H9 (cell line): Measurements from ENCODE around the gene RFX4. TPM values are rescaled to one million over a fixed set of nuclear protein-coding genes. Genes with fewer than 3 reads are reported as not detected.

Source experiments
- DNase-seq: peaks from one replicate; pipeline ENCODE4 v3.0.0-alpha.2; 2017
- H2AFZ ChIP-seq: one replicate; pipeline ENCODE4 v1.6.1; 2013; ENCODE audit warnings: mild to moderate bottlenecking, low read length, control low read depth, moderate library complexity
- H2AK5ac ChIP-seq: 2 replicates; pipeline ENCODE4 v1.6.1; 2013; ENCODE audit warnings: low read length, control low read depth, mixed read lengths; ENCODE audit not compliant: insufficient read length
- H2BK120ac ChIP-seq: one replicate; pipeline ENCODE4 v1.6.1; 2013; ENCODE audit warnings: low read depth, mild to moderate bottlenecking, low read length, control low read depth, inconsistent platforms; ENCODE audit not compliant: poor library complexity, severe bottlenecking
- H2BK12ac ChIP-seq: 2 replicates; pipeline ENCODE4 v1.6.1; 2013; ENCODE audit warnings: low read length, control low read depth, mixed read lengths, low read depth; ENCODE audit not compliant: insufficient read length
- H2BK15ac ChIP-seq: 2 replicates; pipeline ENCODE4 v1.6.1; 2013; ENCODE audit warnings: low read depth, low read length, control low read depth
- H2BK20ac ChIP-seq: one replicate; pipeline ENCODE4 v1.6.1; 2013; ENCODE audit warnings: low read depth, mild to moderate bottlenecking, low read length, control low read depth, inconsistent platforms; ENCODE audit not compliant: poor library complexity, severe bottlenecking
- H2BK5ac ChIP-seq: 2 replicates; pipeline ENCODE4 v1.6.1; 2013; ENCODE audit warnings: low read length, control low read depth, mixed read lengths; ENCODE audit not compliant: insufficient read length
- H3K14ac ChIP-seq: 2 replicates; pipeline ENCODE4 v1.6.1; 2013; ENCODE audit warnings: low read length, control low read depth; ENCODE audit not compliant: insufficient read depth
- H3K18ac ChIP-seq: 2 replicates; pipeline ENCODE4 v1.6.1; 2013; ENCODE audit warnings: low read depth, mild to moderate bottlenecking, mixed read lengths, low read length, control low read depth; ENCODE audit not compliant: insufficient read length
- H3K23ac ChIP-seq: 2 replicates; pipeline ENCODE4 v1.6.1; 2013; ENCODE audit warnings: low read length, control low read depth, mixed read lengths, low read depth; ENCODE audit not compliant: insufficient read length
- H3K23me2 ChIP-seq: 2 replicates; pipeline ENCODE4 v1.6.1; 2013; ENCODE audit warnings: low read depth, mild to moderate bottlenecking, mixed read lengths, low read length, control low read depth; ENCODE audit not compliant: insufficient read length, poor library complexity, severe bottlenecking
- H3K27ac ChIP-seq: 2 replicates; pipeline ENCODE4 v1.5.1; 2013; ENCODE audit warnings: low read length, control low read depth, mixed read lengths, low read depth; ENCODE audit not compliant: insufficient read length
- H3K27me3 ChIP-seq: 2 replicates; pipeline ENCODE4 v1.6.1; 2013; ENCODE audit warnings: low read length, control low read depth, inconsistent platforms; ENCODE audit not compliant: insufficient read depth
- H3K4ac ChIP-seq: 2 replicates; pipeline ENCODE4 v1.6.1; 2013; ENCODE audit warnings: low read depth, mild to moderate bottlenecking, control low read depth, inconsistent platforms, low read length, moderate library complexity
- H3K4me1 ChIP-seq: 2 replicates; pipeline ENCODE4 v1.6.1; 2013; ENCODE audit warnings: low read length, control low read depth, inconsistent platforms; ENCODE audit not compliant: insufficient read depth
- H3K4me2 ChIP-seq: 2 replicates; pipeline ENCODE4 v1.6.1; 2013; ENCODE audit warnings: low read length, control low read depth, mixed read lengths; ENCODE audit not compliant: insufficient read length, insufficient read depth
- H3K56ac ChIP-seq: 2 replicates; pipeline ENCODE4 v1.6.1; 2013; ENCODE audit warnings: low read depth, mild to moderate bottlenecking, mixed read lengths, low read length, control low read depth; ENCODE audit not compliant: insufficient read length
- H3K79me1 ChIP-seq: 2 replicates; pipeline ENCODE4 v1.6.1; 2013; ENCODE audit warnings: low read depth, mild to moderate bottlenecking, moderate library complexity, low read length, control low read depth, inconsistent platforms; ENCODE audit not compliant: insufficient read depth, poor library complexity, severe bottlenecking
- H3K79me2 ChIP-seq: 2 replicates; pipeline ENCODE4 v1.6.1; 2013; ENCODE audit warnings: low read length, control low read depth, inconsistent platforms; ENCODE audit not compliant: insufficient read depth
- H3K9ac ChIP-seq: 2 replicates; pipeline ENCODE4 v1.6.1; 2013; ENCODE audit warnings: low read length, control low read depth, mixed read lengths; ENCODE audit not compliant: insufficient read length; ENCODE audit errors: extremely low read depth
- H3K9me3 ChIP-seq: one replicate; pipeline ENCODE4 v1.6.1; 2013; ENCODE audit warnings: low read depth, low read length, inconsistent platforms; ENCODE audit not compliant: control insufficient read depth
- H3T11ph ChIP-seq: one replicate; pipeline ENCODE4 v1.6.1; 2013; ENCODE audit warnings: mild to moderate bottlenecking, low read length, control low read depth, inconsistent platforms
- H4K20me1 ChIP-seq: one replicate; pipeline ENCODE4 v1.6.1; 2013; ENCODE audit not compliant: control insufficient read depth, insufficient read length, insufficient read depth
- H4K5ac ChIP-seq: 2 replicates; pipeline ENCODE4 v1.6.1; 2013; ENCODE audit warnings: low read depth, mild to moderate bottlenecking, mixed read lengths, low read length, control low read depth; ENCODE audit not compliant: insufficient read length
- H4K8ac ChIP-seq: replicated peaks from 2 replicates; pipeline ENCODE4 v1.6.1; 2013; ENCODE audit warnings: low read length, control low read depth, mixed read lengths, low read depth; ENCODE audit not compliant: insufficient read length
- H4K91ac ChIP-seq: 2 replicates; pipeline ENCODE4 v1.6.1; 2013; ENCODE audit warnings: low read depth, mild to moderate bottlenecking, moderate library complexity, mixed read lengths, low read length, control low read depth; ENCODE audit not compliant: insufficient read length
- H3K27ac Mint-ChIP-seq, 3 experiments: 2 replicates in 2 of 3; 3 replicates in 1 of 3; pipeline ENCODE4 v1.8.0; 2020 to 2021; ENCODE audit warnings: mixed read lengths in 3 of 3, mild to moderate bottlenecking in 1 of 3, moderate library complexity in 1 of 3
- H3K27me3 Mint-ChIP-seq: 2 replicates; pipeline ENCODE4 v1.8.0; 2021; ENCODE audit warnings: low read depth, mild to moderate bottlenecking, moderate library complexity, mixed read lengths
- H3K36me3 Mint-ChIP-seq, 3 experiments: 2 replicates in 2 of 3; 3 replicates in 1 of 3; pipeline ENCODE4 v1.8.0; 2020 to 2021; ENCODE audit warnings: low read depth in 3 of 3, mixed read lengths in 3 of 3; ENCODE audit not compliant: insufficient read depth in 1 of 3
- H3K4me1 Mint-ChIP-seq, 2 experiments: 2 replicates each; pipeline ENCODE4 v1.8.0; 2020; ENCODE audit warnings: mixed read lengths in 2 of 2
- H3K4me3 Mint-ChIP-seq, 2 experiments: 2 replicates in 1 of 2; 3 replicates in 1 of 2; pipeline ENCODE4 v1.8.0; 2020 to 2021; ENCODE audit warnings: mild to moderate bottlenecking in 2 of 2, mixed read lengths in 2 of 2, moderate library complexity in 1 of 2
- H3K9me3 Mint-ChIP-seq, 2 experiments: 2 replicates in 1 of 2; 3 replicates in 1 of 2; pipeline ENCODE4 v1.8.0; 2020; ENCODE audit warnings: mild to moderate bottlenecking in 2 of 2, mixed read lengths in 2 of 2, moderate library complexity in 1 of 2
- WGBS: extraction: QIAGEN DNeasy Blood & Tissue Kit; methylation state at CpG from one replicate; pipeline ENCODE4 v1.1.7; 2013; ENCODE audit warnings: missing lambda C conversion rate, low lambda C conversion rate, mixed read lengths; ENCODE audit not compliant: insufficient read length; ENCODE audit errors: extremely low coverage; 5-methylcytosine and 5-hydroxymethylcytosine counted together
- total RNA-seq: library from RNA; stranded (reverse); gene quantifications from 2 replicates; pipeline ENCODE4 v1.2.1, GENCODE V29; 2021
- TF ChIP-seq, protein P1 (sequence below): fragments of 200-600 bp; sonication (generic); conservative IDR thresholded peaks from 3 replicates; pipeline ENCODE4 v1.8.0; 2021; ENCODE audit warnings: antibody characterized with exemption, mild to moderate bottlenecking

RFX4 gene
- total RNA-seq, 1 experiment from 2014 or later: 0.57 TPM

DNA sequence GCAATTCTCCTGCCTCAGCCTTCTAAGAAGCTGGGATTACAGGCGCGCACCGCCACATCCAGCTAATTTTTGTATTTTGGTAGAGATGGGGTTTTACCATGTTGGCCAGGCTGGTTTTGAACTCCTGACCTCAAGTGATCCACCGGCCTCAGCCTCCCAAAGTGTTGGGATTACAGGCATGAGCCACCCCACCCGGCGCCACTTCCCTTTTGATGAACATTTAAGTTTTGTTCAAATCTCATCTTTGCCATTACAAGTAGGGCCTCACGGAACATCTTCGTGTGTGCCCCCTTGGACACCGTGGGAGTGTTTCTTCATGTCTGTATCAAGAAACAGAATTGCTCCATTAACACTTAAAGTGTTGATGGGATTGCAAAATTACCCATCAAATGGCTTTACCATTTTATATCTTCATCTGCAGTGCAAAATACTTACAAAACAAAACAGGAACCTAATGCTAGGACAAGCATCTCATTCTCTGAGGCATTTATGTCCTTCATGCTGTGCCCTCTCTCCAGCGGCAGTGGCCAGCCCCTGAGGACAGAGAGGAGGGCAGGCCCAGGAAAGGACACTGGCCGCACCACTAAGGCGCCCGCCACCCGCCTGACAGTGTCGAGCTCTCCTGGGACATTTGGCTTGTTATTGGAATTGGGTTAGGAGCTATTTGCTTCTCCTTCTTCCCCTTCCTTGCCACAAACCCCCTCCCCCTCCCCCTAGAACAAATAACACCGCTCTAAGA is 61.7 kb downstream of the RFX4 start:
- Histone ChIP-seq H2BK20ac (no peak overlapping the region), H3K18ac (no peak overlapping the region), H3K56ac (no peak overlapping the region), H3K4me2 (no peak overlapping the region), H3K4ac (no peak overlapping the region), H3K23ac (no peak overlapping the region), H2BK15ac (no peak overlapping the region), H2BK12ac (no peak overlapping the region), H4K8ac (no peak overlapping the region), H3K79me1 (no peaks in the 10 kb centered on the region), H3K14ac (no peak overlapping the region), H2AFZ (no peak overlapping the region), H3T11ph (no peak overlapping the region), H3K23me2 (no peaks in the 10 kb centered on the region), H4K91ac (no peak overlapping the region), H4K20me1 (no peaks in the 10 kb centered on the region), H3K79me2 (no peaks in the 10 kb centered on the region), H3K9me3 (no peaks in the 10 kb centered on the region), H3K27ac (no peak overlapping the region), H3K27me3 (no peaks in the 10 kb centered on the region), H3K9ac (no peak overlapping the region), H4K5ac (no peak overlapping the region), H2BK5ac (no peak overlapping the region), H2BK120ac (no peak overlapping the region), H2AK5ac (no peak overlapping the region), H3K4me1 (peaks cover 4% of the 10 kb centered on the region; the same call in 1 of the 2 replicates)
- Mint-ChIP-seq H3K9me3 (no peaks in the 10 kb centered on the region; a peak in 2 of 5 replicates), H3K27ac (no peak overlapping the region), H3K36me3 (no peaks in the 10 kb centered on the region), H3K4me3 (no peak overlapping the region), H3K4me1 (peaks cover 9 to 22% of the 10 kb centered on the region in 2 experiments), H3K27me3 (peaks cover 8% of the 10 kb centered on the region)
- TF ChIP-seq, protein P1, sequence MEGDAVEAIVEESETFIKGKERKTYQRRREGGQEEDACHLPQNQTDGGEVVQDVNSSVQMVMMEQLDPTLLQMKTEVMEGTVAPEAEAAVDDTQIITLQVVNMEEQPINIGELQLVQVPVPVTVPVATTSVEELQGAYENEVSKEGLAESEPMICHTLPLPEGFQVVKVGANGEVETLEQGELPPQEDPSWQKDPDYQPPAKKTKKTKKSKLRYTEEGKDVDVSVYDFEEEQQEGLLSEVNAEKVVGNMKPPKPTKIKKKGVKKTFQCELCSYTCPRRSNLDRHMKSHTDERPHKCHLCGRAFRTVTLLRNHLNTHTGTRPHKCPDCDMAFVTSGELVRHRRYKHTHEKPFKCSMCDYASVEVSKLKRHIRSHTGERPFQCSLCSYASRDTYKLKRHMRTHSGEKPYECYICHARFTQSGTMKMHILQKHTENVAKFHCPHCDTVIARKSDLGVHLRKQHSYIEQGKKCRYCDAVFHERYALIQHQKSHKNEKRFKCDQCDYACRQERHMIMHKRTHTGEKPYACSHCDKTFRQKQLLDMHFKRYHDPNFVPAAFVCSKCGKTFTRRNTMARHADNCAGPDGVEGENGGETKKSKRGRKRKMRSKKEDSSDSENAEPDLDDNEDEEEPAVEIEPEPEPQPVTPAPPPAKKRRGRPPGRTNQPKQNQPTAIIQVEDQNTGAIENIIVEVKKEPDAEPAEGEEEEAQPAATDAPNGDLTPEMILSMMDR: no peak
- DNase-seq: no peak
- no CpG with 5 or more reads among the region's 16 CpGs for WGBS
